ENCODE measurements around the gene SLC25A1.
"Not testable (repeated sequence)": the region's sequence is repeated elsewhere in the genome, so short reads cannot be mapped to it uniquely, and the experiment has no call there.

The SLC25A1 gene

DNA sequence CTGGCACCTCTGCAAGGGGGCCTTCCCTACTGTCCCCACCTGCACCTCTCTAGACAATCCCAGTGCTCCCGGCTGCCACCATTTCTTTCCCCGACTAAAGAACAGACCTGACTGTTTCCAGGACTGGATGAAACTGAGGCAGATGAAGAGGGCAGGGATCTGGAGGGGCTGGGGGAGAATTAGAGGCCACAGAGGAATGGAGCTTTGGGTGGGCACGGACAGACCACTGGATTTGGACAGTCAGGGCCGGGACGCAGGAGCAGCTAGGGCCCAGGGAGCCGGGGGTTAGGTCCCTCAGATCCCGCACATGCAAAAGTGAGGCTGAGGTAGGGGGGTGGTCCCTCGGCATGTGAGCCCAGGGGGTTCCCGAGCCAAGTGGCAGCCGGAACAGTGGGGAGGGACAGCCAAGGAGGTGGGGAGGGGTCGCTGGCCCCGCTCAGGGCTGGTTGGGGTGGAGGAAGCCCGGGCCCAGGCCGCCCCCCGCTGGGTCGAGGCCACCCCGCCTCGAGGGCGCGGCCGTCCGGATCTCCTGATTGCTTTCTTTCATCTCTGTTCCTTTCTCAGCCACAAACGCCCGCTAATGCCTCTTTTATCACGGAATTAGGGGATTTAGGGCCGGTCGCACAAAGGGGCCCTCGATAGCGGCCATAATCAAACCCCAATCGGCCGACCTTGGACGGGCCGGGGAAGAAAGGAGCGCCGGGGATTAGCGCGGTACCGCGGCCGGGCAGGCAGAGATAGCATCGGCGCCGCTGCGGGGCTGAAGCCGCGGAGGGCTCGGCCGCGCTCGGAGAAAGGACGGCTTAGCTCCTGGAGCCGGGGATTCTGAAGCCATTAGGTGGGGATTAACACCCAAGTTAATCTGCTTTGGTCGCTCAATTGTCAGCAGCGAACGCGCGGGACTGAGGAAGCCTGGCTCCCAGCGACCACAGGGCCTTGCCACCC lies 9.3 kb downstream of the SLC25A1 start:
- TF ChIP-seq CTCF (IDR thresholded peaks at IDR 0.05) (no peak), ZFX (IDR thresholded peaks at IDR 0.05; ENCODE audit: borderline replicate concordance) (no peak)
- no peak overlapping the region for H3K27ac ChIP-seq

DNA sequence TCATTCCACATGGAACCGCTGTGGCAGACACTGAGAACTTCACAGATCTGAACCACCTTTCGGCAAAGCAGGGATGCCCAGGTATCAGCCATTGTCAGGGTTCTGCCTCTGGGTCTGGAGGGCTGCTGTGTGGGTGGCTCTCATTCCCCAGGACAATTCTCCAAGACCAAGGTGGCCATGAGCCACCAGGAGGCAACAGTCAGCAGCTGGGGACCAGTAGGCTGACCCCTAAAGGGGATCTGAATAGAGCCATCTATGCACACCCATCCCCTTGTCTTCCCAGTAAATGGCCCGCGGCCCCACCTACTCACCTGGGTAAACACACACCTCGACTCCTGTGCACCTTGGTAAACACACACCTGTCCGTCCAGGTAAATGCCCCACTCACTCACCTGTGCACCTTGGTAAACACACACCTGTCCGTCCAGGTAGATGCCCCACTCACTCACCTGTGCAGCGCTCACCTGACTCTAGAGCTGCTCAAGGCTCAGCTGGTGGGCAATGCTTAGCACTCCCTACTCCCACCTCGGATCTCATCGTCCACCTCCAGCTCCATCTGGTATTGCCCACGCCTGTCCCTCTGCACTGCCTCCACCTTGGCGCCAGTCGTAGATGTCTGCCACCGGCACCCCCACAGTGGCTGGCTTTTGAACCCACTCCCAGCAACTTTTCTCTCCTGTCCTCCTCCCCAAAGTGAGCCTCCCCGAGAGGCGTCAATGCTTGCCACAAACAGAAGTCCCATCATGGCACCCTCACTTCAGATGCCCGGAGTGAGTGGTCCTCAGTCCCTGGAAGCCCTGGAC lies 10.2 kb downstream of the SLC25A1 start:
- H3K27ac ChIP-seq, result no peak overlapping the region
- TF ChIP-seq ZFX (IDR thresholded peaks at IDR 0.05; ENCODE audit: borderline replicate concordance) (no peak), CTCF (IDR thresholded peaks at IDR 0.05) (peak; percentile 12; the same call in 1 of the 2 replicates)

- no peak overlapping the region for H3K27ac ChIP-seq
- TF ChIP-seq ZFX (IDR thresholded peaks at IDR 0.05; ENCODE audit: borderline replicate concordance) (no peak), CTCF (IDR thresholded peaks at IDR 0.05) (no peak)
Observed at GRCh38 chr22:19167106-19167869, 11.2 kb downstream of the SLC25A1 start.

GRCh38 chr22:19166421-19166820 lies 12.1 kb downstream of the SLC25A1 start:
- no peak overlapping the region for H3K27ac ChIP-seq
- no peak for TF ChIP-seq ZFX (IDR thresholded peaks at IDR 0.05; ENCODE audit: borderline replicate concordance)
- no peak for TF ChIP-seq CTCF (IDR thresholded peaks at IDR 0.05)

DNA sequence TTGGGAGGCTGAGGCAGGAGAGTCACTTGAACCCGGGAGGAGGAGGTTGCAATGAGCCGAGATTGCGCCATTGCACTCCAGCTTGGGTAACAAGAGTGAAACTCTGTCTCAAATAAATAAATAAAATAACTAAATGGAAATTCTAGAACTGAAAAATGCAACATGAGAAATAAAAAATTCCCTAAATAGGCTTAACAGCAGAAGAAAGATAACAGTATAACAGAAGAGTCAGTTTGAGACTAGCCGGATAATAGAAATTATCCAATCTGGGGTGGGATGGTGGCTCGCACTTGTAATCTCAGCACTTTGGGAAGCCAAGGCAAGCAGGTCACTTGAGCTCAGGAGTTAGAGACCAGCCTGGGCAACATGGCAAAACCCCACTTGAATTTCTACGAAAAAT lies 14.1 kb downstream of the SLC25A1 start:
- no peak for TF ChIP-seq CTCF (IDR thresholded peaks at IDR 0.05)
- no peak for TF ChIP-seq ZFX (IDR thresholded peaks at IDR 0.05; ENCODE audit: borderline replicate concordance)
- H3K27ac ChIP-seq, result no peak overlapping the region

DNA sequence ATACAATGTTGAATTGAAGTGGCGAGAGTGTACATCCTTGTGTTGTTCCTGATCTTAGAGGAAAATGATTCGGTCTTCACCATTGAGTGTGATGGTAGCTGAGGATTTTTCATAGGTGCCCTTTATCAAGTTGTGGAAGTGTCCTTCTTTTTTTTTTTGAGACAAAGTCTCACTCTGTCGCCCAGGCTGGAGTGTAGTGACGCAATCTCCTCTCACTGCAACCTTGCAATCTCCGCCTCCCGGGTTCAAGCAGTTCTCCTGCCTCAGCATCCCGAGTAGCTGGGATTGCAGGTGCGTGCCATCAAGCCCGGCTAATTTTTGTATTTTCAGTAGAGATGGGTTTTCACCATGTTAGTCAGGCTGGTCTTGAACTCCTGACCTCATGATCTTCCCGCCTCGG lies 19.9 kb downstream of the SLC25A1 start:
- H3K27ac ChIP-seq, result not testable (repeated sequence)

- not testable (repeated sequence) for H3K27ac ChIP-seq
Observed at GRCh38 chr22:19156109-19156508, 22.4 kb downstream of the SLC25A1 start.
